Measurements from ENCODE around the gene CAPN5. TPM values are rescaled to one million over a fixed set of nuclear protein-coding genes. Genes with fewer than 3 reads are reported as not detected.

The CAPN5 gene
- total RNA-seq, 1 experiment from 2014 or later, result 4.8 TPM

GRCh38 chr11:77118086-77118485 is 51.3 kb downstream of the CAPN5 start:
- no peak overlapping the region for H3K4me3 ChIP-seq
- no peak for DNase-seq
- no peaks in the 10 kb centered on the region for H3K27me3 ChIP-seq
- H3K9me3 ChIP-seq (replicated peaks), result no peaks in the 10 kb centered on the region
- no peak overlapping the region for H3K27ac ChIP-seq
- H3K36me3 ChIP-seq, result no peaks in the 10 kb centered on the region
- H3K4me1 ChIP-seq, result no peaks in the 10 kb centered on the region

DNA sequence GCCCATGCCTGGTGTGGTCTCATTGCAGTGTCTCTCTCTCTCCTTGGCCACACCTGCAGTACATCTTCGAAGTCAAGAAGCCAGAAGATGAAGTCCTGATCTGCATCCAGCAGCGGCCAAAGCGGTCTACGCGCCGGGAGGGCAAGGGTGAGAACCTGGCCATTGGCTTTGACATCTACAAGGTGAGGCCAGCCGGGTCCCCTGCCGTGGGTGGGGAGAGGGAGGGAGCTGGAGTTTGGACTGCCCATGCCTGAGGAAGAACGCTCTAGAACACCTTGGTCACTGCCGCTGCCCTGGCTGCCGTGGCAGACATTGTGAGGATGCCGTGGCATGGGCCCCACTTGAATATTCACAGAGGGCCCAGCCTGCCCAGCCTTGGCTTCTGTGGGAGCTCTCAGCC is 52.2 kb downstream of the CAPN5 start:
- DNase-seq, result no peak
- H3K36me3 ChIP-seq, result no peaks in the 10 kb centered on the region
- no peaks in the 10 kb centered on the region for H3K4me1 ChIP-seq
- H3K9me3 ChIP-seq (replicated peaks), result no peaks in the 10 kb centered on the region
- H3K27ac ChIP-seq, result no peak overlapping the region
- no peak overlapping the region for H3K4me3 ChIP-seq
- no peaks in the 10 kb centered on the region for H3K27me3 ChIP-seq

GRCh38 chr11:77119531-77119936 is 52.8 kb downstream of the CAPN5 start:
- Histone ChIP-seq H3K4me1 (no peaks in the 10 kb centered on the region), H3K27me3 (no peaks in the 10 kb centered on the region), H3K9me3 (replicated peaks) (no peaks in the 10 kb centered on the region), H3K4me3 (no peak overlapping the region), H3K27ac (no peak overlapping the region), H3K36me3 (no peaks in the 10 kb centered on the region)
- DNase-seq, result no peak

- H3K27ac ChIP-seq, result no peak overlapping the region
- no peaks in the 10 kb centered on the region for H3K36me3 ChIP-seq
- H3K27me3 ChIP-seq, result no peaks in the 10 kb centered on the region
- DNase-seq, result no peak
- no peaks in the 10 kb centered on the region for H3K9me3 ChIP-seq (replicated peaks)
- no peak overlapping the region for H3K4me3 ChIP-seq
- H3K4me1 ChIP-seq, result no peaks in the 10 kb centered on the region
Measured at GRCh38 chr11:77120571-77120970, 53.8 kb downstream of the CAPN5 start.

GRCh38 chr11:77121096-77121640 is 54.4 kb downstream of the CAPN5 start:
- no peak for DNase-seq
- no peaks in the 10 kb centered on the region for H3K36me3 ChIP-seq
- no peak overlapping the region for H3K4me3 ChIP-seq
- no peak overlapping the region for H3K27ac ChIP-seq
- H3K4me1 ChIP-seq, result no peaks in the 10 kb centered on the region
- no peaks in the 10 kb centered on the region for H3K27me3 ChIP-seq
- no peaks in the 10 kb centered on the region for H3K9me3 ChIP-seq (replicated peaks)

GRCh38 chr11:77121876-77122575 is 55.3 kb downstream of the CAPN5 start:
- no peaks in the 10 kb centered on the region for H3K4me1 ChIP-seq
- no peaks in the 10 kb centered on the region for H3K36me3 ChIP-seq
- no peak for DNase-seq
- no peaks in the 10 kb centered on the region for H3K27me3 ChIP-seq
- no peak overlapping the region for H3K27ac ChIP-seq
- H3K4me3 ChIP-seq, result no peak overlapping the region
- no peaks in the 10 kb centered on the region for H3K9me3 ChIP-seq (replicated peaks)

- H3K27me3 ChIP-seq, result no peaks in the 10 kb centered on the region
- no peaks in the 10 kb centered on the region for H3K36me3 ChIP-seq
- DNase-seq, result no peak
- no peak overlapping the region for H3K27ac ChIP-seq
- no peak overlapping the region for H3K4me3 ChIP-seq
- H3K9me3 ChIP-seq (replicated peaks), result no peaks in the 10 kb centered on the region
- no peaks in the 10 kb centered on the region for H3K4me1 ChIP-seq
Measured at GRCh38 chr11:77122576-77123212, 55.9 kb downstream of the CAPN5 start.

DNA sequence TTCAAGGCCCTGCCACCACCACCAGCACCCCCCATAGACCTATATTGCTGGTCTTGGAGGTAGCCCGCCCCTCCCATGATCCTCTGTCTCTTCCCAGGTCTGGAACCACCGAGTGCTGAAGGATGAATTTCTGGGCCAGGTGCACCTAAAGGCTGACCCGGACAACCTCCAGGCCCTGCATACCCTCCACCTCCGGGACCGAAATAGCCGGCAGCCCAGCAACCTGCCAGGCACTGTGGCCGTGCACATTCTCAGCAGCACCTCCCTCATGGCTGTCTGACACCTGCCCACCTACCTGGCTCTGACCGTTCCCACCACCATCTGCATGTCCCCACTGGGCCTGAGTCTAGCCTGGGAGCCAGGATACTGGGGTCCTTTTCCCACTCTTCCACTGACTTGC is 56.8 kb downstream of the CAPN5 start:
- no peaks in the 10 kb centered on the region for H3K4me1 ChIP-seq
- H3K36me3 ChIP-seq, result no peaks in the 10 kb centered on the region
- no peak for DNase-seq

GRCh38 chr11:77124041-77124440 is 57.3 kb downstream of the CAPN5 start:
- H3K4me3 ChIP-seq, result no peak overlapping the region
- no peaks in the 10 kb centered on the region for H3K27me3 ChIP-seq
- H3K4me1 ChIP-seq, result no peaks in the 10 kb centered on the region
- DNase-seq, result no peak
- no peaks in the 10 kb centered on the region for H3K9me3 ChIP-seq (replicated peaks)
- no peak overlapping the region for H3K27ac ChIP-seq
- H3K36me3 ChIP-seq, result no peaks in the 10 kb centered on the region

More for the DNA sequence above, 56.8 kb downstream of the CAPN5 start:
- Histone ChIP-seq H3K9me3 (replicated peaks) (no peaks in the 10 kb centered on the region), H3K27ac (no peak overlapping the region), H3K4me3 (no peak overlapping the region), H3K27me3 (no peaks in the 10 kb centered on the region)

DNA sequence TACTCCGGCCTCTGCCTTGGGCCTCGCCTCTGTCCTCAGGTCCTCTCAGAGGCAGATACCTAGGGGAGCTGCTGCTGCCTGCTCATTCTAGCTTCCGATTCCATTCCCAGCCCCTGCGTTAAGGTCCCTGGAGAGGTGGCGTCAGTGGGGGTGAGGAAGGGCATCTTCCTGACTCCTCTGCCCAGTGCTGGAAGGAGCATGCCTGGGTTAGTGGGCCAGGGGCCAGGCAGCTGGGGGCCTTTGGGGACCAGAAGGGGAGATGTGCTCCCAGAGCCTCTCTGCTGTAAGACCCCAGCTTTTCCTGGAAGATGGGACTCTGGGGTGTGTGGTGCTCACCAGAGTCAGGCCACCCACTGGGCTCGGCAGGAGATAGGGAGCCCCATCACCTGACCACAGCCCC is 57.7 kb downstream of the CAPN5 start:
- H3K9me3 ChIP-seq (replicated peaks), result no peaks in the 10 kb centered on the region
- no peak overlapping the region for H3K4me3 ChIP-seq
- no peak overlapping the region for H3K27ac ChIP-seq
- H3K27me3 ChIP-seq, result no peaks in the 10 kb centered on the region
- no peaks in the 10 kb centered on the region for H3K36me3 ChIP-seq
- no peaks in the 10 kb centered on the region for H3K4me1 ChIP-seq
- DNase-seq, result no peak

DNA sequence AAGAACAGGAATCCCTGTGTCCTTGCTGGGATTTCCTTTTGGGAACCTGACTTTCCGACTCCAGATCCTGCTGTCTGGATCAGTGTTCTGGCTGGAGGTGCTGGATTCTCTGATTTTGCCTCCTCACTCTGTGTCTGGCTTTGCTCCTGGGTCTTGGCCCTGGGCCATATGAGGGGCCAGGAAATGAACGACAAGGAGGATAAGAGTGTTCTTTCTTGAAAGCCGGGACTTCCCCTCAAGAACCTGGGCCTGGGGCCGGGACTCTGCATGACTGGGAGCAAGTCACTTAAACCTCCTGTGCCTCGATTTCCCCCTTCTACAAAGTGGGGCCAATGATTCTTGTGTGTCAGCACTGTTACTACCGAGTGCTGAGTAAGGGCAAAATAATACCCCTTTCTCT is 58.4 kb downstream of the CAPN5 start:
- no peak for DNase-seq
- H3K27me3 ChIP-seq, result no peaks in the 10 kb centered on the region
- no peaks in the 10 kb centered on the region for H3K36me3 ChIP-seq
- H3K9me3 ChIP-seq (replicated peaks), result no peaks in the 10 kb centered on the region
- H3K4me3 ChIP-seq, result no peak overlapping the region
- no peak overlapping the region for H3K27ac ChIP-seq
- no peaks in the 10 kb centered on the region for H3K4me1 ChIP-seq

GRCh38 chr11:77125695-77126094 is 58.9 kb downstream of the CAPN5 start:
- no peak overlapping the region for H3K4me3 ChIP-seq
- no peaks in the 10 kb centered on the region for H3K9me3 ChIP-seq (replicated peaks)
- DNase-seq, result no peak
- no peak overlapping the region for H3K27ac ChIP-seq
- H3K4me1 ChIP-seq, result no peaks in the 10 kb centered on the region; the same call in 1 of the 2 replicates
- no peaks in the 10 kb centered on the region for H3K36me3 ChIP-seq
- no peaks in the 10 kb centered on the region for H3K27me3 ChIP-seq

- Histone ChIP-seq H3K27me3 (no peaks in the 10 kb centered on the region), H3K9me3 (replicated peaks) (no peaks in the 10 kb centered on the region), H3K4me1 (peaks cover 3% of the 10 kb centered on the region), H3K27ac (no peak overlapping the region), H3K4me3 (no peak overlapping the region), H3K36me3 (no peaks in the 10 kb centered on the region)
- DNase-seq, result no peak
Measured at GRCh38 chr11:77126156-77126775, 59.5 kb downstream of the CAPN5 start.

GRCh38 chr11:77126861-77127234 is 60.1 kb downstream of the CAPN5 start:
- H3K36me3 ChIP-seq, result no peaks in the 10 kb centered on the region
- no peaks in the 10 kb centered on the region for H3K9me3 ChIP-seq (replicated peaks)
- no peaks in the 10 kb centered on the region for H3K27me3 ChIP-seq
- H3K4me3 ChIP-seq, result peak overlapping the region; percentile 45
- H3K4me1 ChIP-seq, result peaks cover 4% of the 10 kb centered on the region
- no peak for DNase-seq
- no peak overlapping the region for H3K27ac ChIP-seq

- no peaks in the 10 kb centered on the region for H3K36me3 ChIP-seq
- H3K27ac ChIP-seq, result no peak overlapping the region
- no peaks in the 10 kb centered on the region for H3K27me3 ChIP-seq
- H3K9me3 ChIP-seq (replicated peaks), result no peaks in the 10 kb centered on the region
- peak overlapping the region; percentile 45 for H3K4me3 ChIP-seq
- DNase-seq, result peak; percentile 36 to 70
- peaks cover 4% of the 10 kb centered on the region for H3K4me1 ChIP-seq
Measured at GRCh38 chr11:77127235-77127911, 60.6 kb downstream of the CAPN5 start.
